ENCODE measurements around the gene IPO4. TPM values are rescaled to one million over a fixed set of nuclear protein-coding genes. Genes with fewer than 3 reads are reported as not detected.

Gene IPO4
- total RNA-seq, 1 experiment from 2014 or later = 102 TPM

GRCh38 chr14:24197056-24197450 is 8.4 kb upstream of the IPO4 start:
- ATAC-seq (no peak), DNase-seq (ENCODE audit: low read depth, low spot score) (no peak)
- Histone ChIP-seq H3K9ac (ENCODE audit: low read length) (no peak overlapping the region), H3K27ac (ENCODE audit: low read depth, low read length) (peak overlapping the region; percentile 30; the same call in 1 of the 2 replicates), H3K36me3 (ENCODE audit: control insufficient read depth in 1 of 2, insufficient read depth in 2 of 2, low read length in 2 of 2) (peaks cover 6 to 18% of the 10 kb centered on the region in 2 experiments; a peak in 3 of 4 replicates), H3K9me3 (ENCODE audit: control insufficient read depth in 1 of 2, insufficient read depth in 1 of 2, low read depth in 1 of 2, low read length in 2 of 2) (peaks cover 0 to 5% of the 10 kb centered on the region in 2 experiments; a peak in 1 of 4 replicates), H3K4me1 (ENCODE audit: control insufficient read depth in 1 of 2, insufficient read depth in 2 of 2, low read length in 2 of 2) (peaks cover 14 to 26% of the 10 kb centered on the region in 2 experiments), H3K4me3 (replicated peaks in 1 of 2; ENCODE audit: low read depth in 1 of 2, low read length in 2 of 2) (no peak overlapping the region), H3K9me2 (ENCODE audit: insufficient read depth) (no peaks in the 10 kb centered on the region), H4K20me1 (ENCODE audit: insufficient read depth) (no peaks in the 10 kb centered on the region), H3K27me3 (ENCODE audit: insufficient read depth, low read length) (no peaks in the 10 kb centered on the region), H3K4me2 (ENCODE audit: low read length) (peak overlapping the region; percentile 84; the same call in 1 of the 2 replicates), H2AFZ (ENCODE audit: low read depth, low read length, poor library complexity, severe bottlenecking) (no peak overlapping the region), H3K79me2 (ENCODE audit: insufficient read depth, low read length) (peaks cover 30% of the 10 kb centered on the region)
- BruUV-seq (replicated peaks) = no TSS peak
- ChIA-PET CTCF (no interaction called here), RAD21 (ENCODE audit: low non-redundant PET in 1 of 2, low total read pairs in 2 of 2, uncharacterized antibody in 2 of 2, unreplicated experiment in 2 of 2) (no interaction called here), POLR2A (no interaction called here)
- intact Hi-C loops (cut with micrococcal nuclease) = no loop called here
- no peak for TF ChIP-seq SIN3A (IDR thresholded peaks at IDR 0.05; ENCODE audit: low read depth)
- no peak for TF ChIP-seq ZFX (IDR thresholded peaks at IDR 0.05)
- TF ChIP-seq, protein P1, sequence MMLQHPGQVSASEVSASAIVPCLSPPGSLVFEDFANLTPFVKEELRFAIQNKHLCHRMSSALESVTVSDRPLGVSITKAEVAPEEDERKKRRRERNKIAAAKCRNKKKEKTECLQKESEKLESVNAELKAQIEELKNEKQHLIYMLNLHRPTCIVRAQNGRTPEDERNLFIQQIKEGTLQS (IDR thresholded peaks at IDR 0.05) = no peak
- TF ChIP-seq ELF1 (IDR thresholded peaks at IDR 0.05; ENCODE audit: borderline replicate concordance, low read depth) = no peak
- no peak for TF ChIP-seq POLR2AphosphoS5 (IDR thresholded peaks at IDR 0.05; ENCODE audit: low read depth, low read length)
- TF ChIP-seq, protein P2, sequence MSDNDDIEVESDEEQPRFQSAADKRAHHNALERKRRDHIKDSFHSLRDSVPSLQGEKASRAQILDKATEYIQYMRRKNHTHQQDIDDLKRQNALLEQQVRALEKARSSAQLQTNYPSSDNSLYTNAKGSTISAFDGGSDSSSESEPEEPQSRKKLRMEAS (IDR thresholded peaks at IDR 0.05) = no peak
- TF ChIP-seq FOSL1 (IDR thresholded peaks at IDR 0.05; ENCODE audit: low read depth) = no peak
- no peak for TF ChIP-seq ZBTB33 (IDR thresholded peaks at IDR 0.05; ENCODE audit: extremely low read depth, insufficient replicate concordance, low read length)
- no peak for TF ChIP-seq EZH2 (IDR thresholded peaks at IDR 0.05)
- TF ChIP-seq CBX3 (IDR thresholded peaks at IDR 0.05; ENCODE audit: low read depth) = no peak
- no peak for TF ChIP-seq EGR1 (IDR thresholded peaks at IDR 0.05; ENCODE audit: low read depth)
- TF ChIP-seq ZNF274 (IDR thresholded peaks at IDR 0.05; ENCODE audit: low read depth, low read length) = no peak
- no peak for TF ChIP-seq SRF (IDR thresholded peaks at IDR 0.05; ENCODE audit: low read depth)
- no peak for TF ChIP-seq JUND (IDR thresholded peaks at IDR 0.05)
- TF ChIP-seq POLR2A (IDR thresholded peaks at IDR 0.05; ENCODE audit: borderline replicate concordance, extremely low read depth, insufficient read depth, insufficient read length) = no peak
- no peak for TF ChIP-seq TCF7L2 (IDR thresholded peaks at IDR 0.05; ENCODE audit: borderline replicate concordance, extremely low read depth, insufficient read depth, insufficient read length)
- no peak for TF ChIP-seq SP1 (IDR thresholded peaks at IDR 0.05; ENCODE audit: low read depth)
- no peak for TF ChIP-seq CEBPB (IDR thresholded peaks at IDR 0.05; ENCODE audit: low read depth)
- no peak for TF ChIP-seq EZH2phosphoT487 (IDR thresholded peaks at IDR 0.05; ENCODE audit: borderline replicate concordance)
